Right cardiac atrium (tissue), 5 donors: Measurements from ENCODE around the gene KIF21B. TPM values are rescaled to one million over a fixed set of nuclear protein-coding genes. Genes with fewer than 3 reads are reported as not detected.

Experiments used
- ATAC-seq, 2 donors: fragments of 200-7000 bp; cut with Tn5 transposase; one replicate each; pipeline versions ENCODE4 v1.8.0 to v1.9.1; 2020; ENCODE audit warnings: moderate library complexity in 2 of 2, mild to moderate bottlenecking in 1 of 2
- DNase-seq, 3 donors: peaks; one replicate each; pipeline ENCODE4 v3.0.0-alpha.2; 2020
- H3K27ac ChIP-seq: one replicate; pipeline ENCODE4 v1.5.1; 2013; ENCODE audit warnings: mild to moderate bottlenecking, low read length, control low read depth, moderate library complexity
- H3K27me3 ChIP-seq: one replicate; pipeline ENCODE4 v1.6.1; 2013; ENCODE audit not compliant: control insufficient read depth, insufficient read depth
- H3K4me1 ChIP-seq: one replicate; pipeline ENCODE4 v1.6.1; 2013; ENCODE audit warnings: low read length; ENCODE audit not compliant: control insufficient read depth, insufficient read depth
- H3K4me3 ChIP-seq: one replicate; pipeline ENCODE4 v1.5.1; 2013; ENCODE audit warnings: low read length, control low read depth
- H3K9me3 ChIP-seq: one replicate; pipeline ENCODE4 v1.6.1; 2013; ENCODE audit warnings: low read length; ENCODE audit not compliant: control insufficient read depth
- WGBS: extraction: QIAGEN DNeasy Blood & Tissue Kit; methylation state at CpG from one replicate; pipeline ENCODE4 v1.1.7; 2013; 5-methylcytosine and 5-hydroxymethylcytosine counted together
- intact Hi-C, 4 donors: fragments of 100-400 bp; cut with DNase I; formaldehyde crosslinking; loops; one replicate each; pipeline versions ENCODE4 v1.11.0 to v1.14.0; 2022 to 2023
- polyA plus RNA-seq: library from polyadenylated mRNA; stranded (reverse); fragments of 200-250 nt; gene quantifications from one replicate; pipeline ENCODE4 v1.2.3, GENCODE V29; 2013
- total RNA-seq, 4 donors: library from RNA; stranded (reverse); fragmentation: NEBNext Ultra II Directional; extraction: Animal tissue kit (Norgen Biotek cat#: 25700); gene quantifications; one replicate each; pipeline ENCODE4 v1.2.1, GENCODE V29; 2021
- donor health status: healthy with polysubstance abuse.
- donor health status: DM: no; HTN: yes; CAD: no.
- donor health status: DM: no; HTN: no; CAD: no.
- donor health status: DM: no; HTN: yes; CAD: no; lungs with severe emphysema.
- donor health status: DM: yes; HTN: yes; CAD: no.

Gene KIF21B
- total and polyA plus RNA-seq, 5 donors, result 0.36 to 0.83 (median 0.57) TPM

GRCh38 chr1:200925831-200926230 is 97.7 kb downstream of the KIF21B start:
- H3K4me1 ChIP-seq, result no peaks in the 10 kb centered on the region
- 78% methylated on average over 4 of the region's 4 CpGs for WGBS
- H3K4me3 ChIP-seq, result no peak overlapping the region
- ATAC-seq (no peak), DNase-seq (no peak)
- H3K27me3 ChIP-seq, result no peaks in the 10 kb centered on the region
- no peaks in the 10 kb centered on the region for H3K9me3 ChIP-seq
- no peak overlapping the region for H3K27ac ChIP-seq
- intact Hi-C loops, result no loop called here

GRCh38 chr1:200923601-200924000 is 99.9 kb downstream of the KIF21B start:
- ATAC-seq (no peak), DNase-seq (no peak)
- no peaks in the 10 kb centered on the region for H3K9me3 ChIP-seq
- intact Hi-C loops, result no loop called here
- H3K4me1 ChIP-seq, result no peaks in the 10 kb centered on the region
- no peak overlapping the region for H3K4me3 ChIP-seq
- H3K27ac ChIP-seq, result no peak overlapping the region
- no peaks in the 10 kb centered on the region for H3K27me3 ChIP-seq
- WGBS, result 82% methylated on average over 1 of the region's 1 CpG

GRCh38 chr1:200922406-200922805 is 101.1 kb downstream of the KIF21B start:
- ATAC-seq (no peak), DNase-seq (no peak)
- no peaks in the 10 kb centered on the region for H3K9me3 ChIP-seq
- no peaks in the 10 kb centered on the region for H3K4me1 ChIP-seq
- intact Hi-C loops, result no loop called here
- no peaks in the 10 kb centered on the region for H3K27me3 ChIP-seq
- H3K27ac ChIP-seq, result no peak overlapping the region
- H3K4me3 ChIP-seq, result no peak overlapping the region
- 70% methylated on average over 2 of the region's 2 CpGs for WGBS

- Histone ChIP-seq H3K4me1 (no peaks in the 10 kb centered on the region), H3K27me3 (no peaks in the 10 kb centered on the region), H3K27ac (no peak overlapping the region), H3K9me3 (no peaks in the 10 kb centered on the region), H3K4me3 (no peak overlapping the region)
- DNase-seq (no peak), ATAC-seq (no peak)
- WGBS, result 83% methylated on average over 9 of the region's 9 CpGs
- intact Hi-C loops, result no loop called here
These were observed 101.9 kb downstream of the KIF21B start for GRCh38 chr1:200921571-200922110.

Other genes starting within 250 kb of the KIF21B start
- gene GPR25, start 150.7 kb downstream of the KIF21B start, total RNA-seq, result not detected
- gene GPR25, start 150.7 kb downstream of the KIF21B start, polyA plus RNA-seq, result not detected
- gene INAVA, start 128.8 kb downstream of the KIF21B start, total RNA-seq, result not detected
- not detected for gene INAVA, start 128.8 kb downstream of the KIF21B start, polyA plus RNA-seq
- under 1 TPM in 2 of 4 donors, not detected in 2; 0.06 to 0.09 TPM for gene CACNA1S, start 88.7 kb upstream of the KIF21B start, total RNA-seq
- not detected for gene CACNA1S, start 88.7 kb upstream of the KIF21B start, polyA plus RNA-seq
- not detected for gene ASCL5, start 103.5 kb upstream of the KIF21B start, total RNA-seq
- not detected for gene ASCL5, start 103.5 kb upstream of the KIF21B start, polyA plus RNA-seq
- gene TMEM9, start 130.8 kb upstream of the KIF21B start, total RNA-seq, result 10 to 100 TPM; 45.3 to 54.6 (median 46.6) TPM
- 44.4 TPM for gene TMEM9, start 130.8 kb upstream of the KIF21B start, polyA plus RNA-seq
- gene IGFN1, start 167.1 kb upstream of the KIF21B start, total RNA-seq, result 1 to 10 TPM in 1 of 4 donors, under 1 TPM in 3; 0.14 to 1.6 (median 0.48) TPM
- gene IGFN1, start 167.1 kb upstream of the KIF21B start, polyA plus RNA-seq, result 0.54 TPM